Parathyroid adenoma (tissue), 2 donors: ENCODE measurements around the gene POLE4.

Source experiments
- H2AFZ ChIP-seq: fragments of 300-600 bp; sonication (generic); one replicate; pipeline ENCODE4 v1.7.0; 2017; ENCODE audit warnings: antibody characterized with exemption, mild to moderate bottlenecking
- H3K27ac ChIP-seq: fragments of 300-600 bp; sonication (generic); one replicate; pipeline ENCODE4 v1.7.0; 2017
- H3K27me3 ChIP-seq: fragments of 300-600 bp; sonication (generic); one replicate; pipeline ENCODE4 v1.7.0; 2017; ENCODE audit warnings: low read length; ENCODE audit not compliant: control insufficient read depth, insufficient read depth
- H3K36me3 ChIP-seq: fragments of 300-600 bp; sonication (generic); one replicate; pipeline ENCODE4 v1.7.0; 2017; ENCODE audit warnings: low read length; ENCODE audit not compliant: control insufficient read depth, insufficient read depth
- H3K4me1 ChIP-seq: fragments of 300-600 bp; sonication (generic); one replicate; pipeline ENCODE4 v1.7.0; 2017; ENCODE audit warnings: control low read depth
- H3K4me2 ChIP-seq: fragments of 300-600 bp; sonication (generic); one replicate; pipeline ENCODE4 v1.7.0; 2017; ENCODE audit warnings: low read length
- H3K4me3 ChIP-seq: fragments of 300-600 bp; sonication (generic); one replicate; pipeline ENCODE4 v1.7.0; 2017; ENCODE audit warnings: low read depth, low read length
- H3K79me2 ChIP-seq: fragments of 300-600 bp; sonication (generic); one replicate; pipeline ENCODE4 v1.7.0; 2017; ENCODE audit warnings: control low read depth
- H3K9ac ChIP-seq: fragments of 300-600 bp; sonication (generic); one replicate; pipeline ENCODE4 v1.7.0; 2017; ENCODE audit warnings: mild to moderate bottlenecking
- H3K9me3 ChIP-seq: fragments of 300-600 bp; sonication (generic); one replicate; pipeline ENCODE4 v1.7.0; 2017; ENCODE audit warnings: low read length; ENCODE audit not compliant: control insufficient read depth
- CTCF ChIP-seq: fragments of 300-600 bp; sonication (generic); IDR thresholded peaks from one replicate; pipeline ENCODE4 v1.7.0; 2017; ENCODE audit warnings: antibody characterized with exemption, mild to moderate bottlenecking
- donor health status: primary hyperparathyroidism.

Gene POLE4

GRCh38 chr2:75007061-75007460 is 48.6 kb downstream of the POLE4 start:
- no peak overlapping the region for H3K4me2 ChIP-seq
- H3K27ac ChIP-seq: no peak overlapping the region
- no peaks in the 10 kb centered on the region for H3K9me3 ChIP-seq
- H3K27me3 ChIP-seq: no peaks in the 10 kb centered on the region
- no peaks in the 10 kb centered on the region for H3K79me2 ChIP-seq
- no peak overlapping the region for H3K9ac ChIP-seq
- H2AFZ ChIP-seq: no peak overlapping the region
- no peak overlapping the region for H3K4me3 ChIP-seq
- TF ChIP-seq CTCF: no peak
- no peaks in the 10 kb centered on the region for H3K4me1 ChIP-seq
- H3K36me3 ChIP-seq: no peaks in the 10 kb centered on the region

GRCh38 chr2:75007819-75008218 is 49.4 kb downstream of the POLE4 start:
- Histone ChIP-seq H3K4me1 (no peaks in the 10 kb centered on the region), H3K4me3 (no peak overlapping the region), H3K36me3 (no peaks in the 10 kb centered on the region), H3K27ac (no peak overlapping the region), H3K79me2 (no peaks in the 10 kb centered on the region), H3K9me3 (no peaks in the 10 kb centered on the region), H3K4me2 (no peak overlapping the region), H2AFZ (no peak overlapping the region), H3K9ac (no peak overlapping the region), H3K27me3 (no peaks in the 10 kb centered on the region)
- TF ChIP-seq CTCF: no peak

GRCh38 chr2:75010571-75010970 is 52.1 kb downstream of the POLE4 start:
- no peak for TF ChIP-seq CTCF
- no peaks in the 10 kb centered on the region for H3K4me1 ChIP-seq
- H3K9me3 ChIP-seq: no peaks in the 10 kb centered on the region
- no peak overlapping the region for H3K4me2 ChIP-seq
- no peak overlapping the region for H2AFZ ChIP-seq
- H3K27me3 ChIP-seq: no peaks in the 10 kb centered on the region
- no peak overlapping the region for H3K9ac ChIP-seq
- no peak overlapping the region for H3K27ac ChIP-seq
- H3K79me2 ChIP-seq: no peaks in the 10 kb centered on the region
- no peaks in the 10 kb centered on the region for H3K36me3 ChIP-seq
- no peak overlapping the region for H3K4me3 ChIP-seq

GRCh38 chr2:75012080-75012479 is 53.6 kb downstream of the POLE4 start:
- no peak overlapping the region for H3K9ac ChIP-seq
- no peaks in the 10 kb centered on the region for H3K79me2 ChIP-seq
- no peak overlapping the region for H3K4me2 ChIP-seq
- no peaks in the 10 kb centered on the region for H3K36me3 ChIP-seq
- H3K9me3 ChIP-seq: no peaks in the 10 kb centered on the region
- no peak overlapping the region for H3K27ac ChIP-seq
- H3K4me1 ChIP-seq: no peaks in the 10 kb centered on the region
- no peak for TF ChIP-seq CTCF
- no peak overlapping the region for H3K4me3 ChIP-seq
- H3K27me3 ChIP-seq: no peaks in the 10 kb centered on the region
- no peak overlapping the region for H2AFZ ChIP-seq

GRCh38 chr2:75018162-75018561 is 59.7 kb downstream of the POLE4 start:
- TF ChIP-seq CTCF: no peak
- H3K4me3 ChIP-seq: no peak overlapping the region
- no peaks in the 10 kb centered on the region for H3K79me2 ChIP-seq
- H3K36me3 ChIP-seq: no peaks in the 10 kb centered on the region
- no peak overlapping the region for H3K27ac ChIP-seq
- no peak overlapping the region for H3K9ac ChIP-seq
- H3K27me3 ChIP-seq: no peaks in the 10 kb centered on the region
- H3K4me1 ChIP-seq: no peaks in the 10 kb centered on the region
- H3K4me2 ChIP-seq: no peak overlapping the region
- H3K9me3 ChIP-seq: no peaks in the 10 kb centered on the region
- no peak overlapping the region for H2AFZ ChIP-seq
